H1 (cell line): ENCODE data around the gene MUC22.

Experiments
- GABPA ChIP-seq: IDR thresholded peaks from 2 replicates; pipeline ENCODE4 v1.6.1; 2011; ENCODE audit warnings: mild to moderate bottlenecking, low read length, moderate library complexity, borderline replicate concordance; ENCODE audit not compliant: insufficient read depth
- POLR2A ChIP-seq, 2 experiments: IDR thresholded peaks; 1 replicate in 1 of 2; 2 replicates in 1 of 2; pipeline ENCODE4 v1.6.1; 2011; ENCODE audit warnings: low read depth in 2 of 2, low read length in 2 of 2, mild to moderate bottlenecking in 2 of 2; ENCODE audit errors: control extremely low read depth in 1 of 2

DNA sequence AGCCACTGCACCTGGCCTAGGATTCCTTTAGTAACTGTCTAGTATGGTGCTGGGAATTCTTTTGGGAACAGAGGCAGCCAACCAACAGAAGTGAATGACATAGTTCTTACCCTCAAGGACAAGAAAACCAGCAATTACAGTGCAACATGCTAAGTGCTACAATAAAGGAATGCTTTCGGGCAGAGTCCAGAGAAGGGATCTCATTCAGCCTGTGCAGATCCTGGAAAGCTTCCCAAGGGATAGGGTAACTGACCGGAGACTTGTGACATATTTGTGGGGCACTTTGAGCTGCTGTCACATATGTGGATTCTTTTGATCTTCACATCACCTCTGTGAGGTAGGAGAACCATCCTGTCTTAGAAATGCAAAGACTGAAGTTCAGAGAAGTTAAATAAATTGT, 55.3 kb downstream of the MUC22 start:
- TF ChIP-seq GABPA, result no peak
- TF ChIP-seq POLR2A (IDR thresholded peaks at IDR 0.05; ENCODE audit: control extremely low read depth in 1 of 2, low read depth in 2 of 2, low read length in 2 of 2), result no peak
